Activated naive CD4-positive, alpha-beta T cell treated with anti-CD3 and anti-CD28 coated beads, Interleukin-2, amount 10 ng/mL, durations not matched to agents 7 days and 5 days (primary cell): Measurements from ENCODE around the gene KLRK1.
A peak's percentile ranks its signal among the peaks of the same experiment; 100 is the strongest.
"Not testable (repeated sequence)": the region's sequence is repeated elsewhere in the genome, so short reads cannot be mapped to it uniquely, and the experiment has no call there.

ENCODE experiments used
- CTCF ChIA-PET: fragments of 350-600 bp; sonication (Branson Sonifier 250); formaldehyde crosslinking; loops from one replicate; lab custom pipeline; 2021; ENCODE audit warnings: antibody characterized with exemption; lab: Charles Lee
- DNase-seq: peaks from one replicate; pipeline ENCODE4 v3.0.0-alpha.2; 2020
- H3K27ac Mint-ChIP-seq: one replicate; pipeline ENCODE4 v1.8.0; 2021; ENCODE audit warnings: mild to moderate bottlenecking, moderate library complexity, mixed read lengths
- H3K27me3 Mint-ChIP-seq: one replicate; pipeline ENCODE4 v1.8.0; 2021; ENCODE audit warnings: mild to moderate bottlenecking, mixed read lengths
- H3K36me3 Mint-ChIP-seq: one replicate; pipeline ENCODE4 v1.8.0; 2021; ENCODE audit warnings: mixed read lengths
- H3K4me1 Mint-ChIP-seq: one replicate; pipeline ENCODE4 v1.8.0; 2021; ENCODE audit warnings: mixed read lengths
- H3K4me3 Mint-ChIP-seq: one replicate; pipeline ENCODE4 v1.8.0; 2021; ENCODE audit warnings: mild to moderate bottlenecking, moderate library complexity, mixed read lengths
- H3K9me3 Mint-ChIP-seq: one replicate; pipeline ENCODE4 v1.8.0; 2021; ENCODE audit warnings: mixed read lengths

The KLRK1 gene

DNA sequence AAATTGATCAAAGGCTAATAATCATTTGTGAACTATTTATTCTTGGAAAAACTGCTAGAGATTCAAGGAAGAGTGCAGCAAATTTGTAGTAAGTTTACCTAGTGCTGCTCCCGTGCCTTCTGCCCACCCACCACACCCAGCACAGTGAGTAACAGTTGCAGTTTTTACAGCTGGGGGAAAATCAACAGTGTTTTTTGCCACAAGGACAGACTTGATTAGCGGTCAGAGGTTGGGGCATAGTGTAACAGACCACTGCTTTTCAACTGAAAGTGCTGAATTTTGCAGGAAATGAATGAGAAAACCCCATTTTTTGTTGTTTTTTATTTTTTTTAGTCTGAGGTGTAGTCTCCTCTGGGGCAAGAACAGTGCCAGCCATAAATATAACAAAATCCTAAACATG lies 7.5 kb upstream of the KLRK1 start:
- DNase-seq = no peak
- no peaks in the 10 kb centered on the region for H3K4me1 Mint-ChIP-seq
- no peak overlapping the region for H3K27ac Mint-ChIP-seq
- no peaks in the 10 kb centered on the region for H3K9me3 Mint-ChIP-seq
- H3K27me3 Mint-ChIP-seq = peaks cover 4% of the 10 kb centered on the region
- CTCF ChIA-PET = interaction anchor here (1.1 kb wide), 1 partner anchor 31 kb away, joined by 4 read pairs; no protein-coding TSS in a partner anchor
- H3K4me3 Mint-ChIP-seq = no peak overlapping the region
- H3K36me3 Mint-ChIP-seq = no peaks in the 10 kb centered on the region

DNA sequence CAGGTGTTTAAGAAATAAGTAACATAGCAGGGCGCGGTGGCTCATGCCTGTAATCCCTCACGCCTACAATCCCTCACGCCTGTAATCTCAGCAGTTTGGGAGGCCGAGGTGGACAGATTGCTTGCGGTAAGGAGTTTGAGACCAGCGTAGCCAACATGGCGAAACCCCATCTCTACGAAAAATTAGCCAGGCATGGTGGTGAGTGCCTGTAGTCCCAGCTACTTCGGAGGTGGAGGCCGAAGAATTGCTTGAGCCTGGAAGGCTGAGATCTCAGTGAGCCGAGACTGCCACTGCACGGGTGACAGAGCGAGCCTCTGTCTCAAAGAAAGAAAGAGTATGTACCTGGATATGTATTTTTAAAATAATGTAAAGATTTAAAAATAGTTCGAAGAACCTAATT lies 6.3 kb upstream of the KLRK1 start:
- H3K9me3 Mint-ChIP-seq, H3K27me3 Mint-ChIP-seq, H3K27ac Mint-ChIP-seq, H3K4me3 Mint-ChIP-seq, H3K4me1 Mint-ChIP-seq, CTCF ChIA-PET, DNase-seq, H3K36me3 Mint-ChIP-seq: not testable (repeated sequence)

GRCh38 chr12:10395390-10395998 lies 5.7 kb upstream of the KLRK1 start:
- DNase-seq = no peak
- Mint-ChIP-seq H3K27ac (no peak overlapping the region), H3K27me3 (peaks cover 4% of the 10 kb centered on the region), H3K36me3 (no peaks in the 10 kb centered on the region), H3K4me3 (no peak overlapping the region), H3K4me1 (no peaks in the 10 kb centered on the region), H3K9me3 (no peaks in the 10 kb centered on the region)
- CTCF ChIA-PET = no interaction called here

GRCh38 chr12:10394531-10395152 lies 4.8 kb upstream of the KLRK1 start:
- H3K4me3 Mint-ChIP-seq, H3K4me1 Mint-ChIP-seq, CTCF ChIA-PET, DNase-seq, H3K36me3 Mint-ChIP-seq, H3K27me3 Mint-ChIP-seq, H3K9me3 Mint-ChIP-seq: not testable (repeated sequence)
- peak overlapping the region; percentile 58 for H3K27ac Mint-ChIP-seq

- peaks cover 4% of the 10 kb centered on the region for H3K27me3 Mint-ChIP-seq
- H3K4me1 Mint-ChIP-seq = no peaks in the 10 kb centered on the region
- no peak overlapping the region for H3K27ac Mint-ChIP-seq
- no peak for DNase-seq
- H3K9me3 Mint-ChIP-seq = no peaks in the 10 kb centered on the region
- no peak overlapping the region for H3K4me3 Mint-ChIP-seq
- CTCF ChIA-PET = no interaction called here
- H3K36me3 Mint-ChIP-seq = no peaks in the 10 kb centered on the region
Observed at GRCh38 chr12:10393291-10393690, 3.5 kb upstream of the KLRK1 start.

- Mint-ChIP-seq H3K9me3 (no peaks in the 10 kb centered on the region), H3K27ac (no peak overlapping the region), H3K4me3 (no peak overlapping the region), H3K4me1 (no peaks in the 10 kb centered on the region), H3K36me3 (no peaks in the 10 kb centered on the region), H3K27me3 (peaks cover 2% of the 10 kb centered on the region)
- CTCF ChIA-PET = no interaction called here
- no peak for DNase-seq
Observed at GRCh38 chr12:10392394-10392930, 2.6 kb upstream of the KLRK1 start.

GRCh38 chr12:10390991-10391390 lies 1.1 kb upstream of the KLRK1 start:
- not testable (repeated sequence) for H3K36me3 Mint-ChIP-seq, H3K27me3 Mint-ChIP-seq, DNase-seq, H3K27ac Mint-ChIP-seq, H3K9me3 Mint-ChIP-seq, H3K4me3 Mint-ChIP-seq, H3K4me1 Mint-ChIP-seq
- CTCF ChIA-PET = interaction anchor here (1.7 kb wide), 1 partner anchor 25 kb away, joined by 4 read pairs; no protein-coding TSS in a partner anchor

DNA sequence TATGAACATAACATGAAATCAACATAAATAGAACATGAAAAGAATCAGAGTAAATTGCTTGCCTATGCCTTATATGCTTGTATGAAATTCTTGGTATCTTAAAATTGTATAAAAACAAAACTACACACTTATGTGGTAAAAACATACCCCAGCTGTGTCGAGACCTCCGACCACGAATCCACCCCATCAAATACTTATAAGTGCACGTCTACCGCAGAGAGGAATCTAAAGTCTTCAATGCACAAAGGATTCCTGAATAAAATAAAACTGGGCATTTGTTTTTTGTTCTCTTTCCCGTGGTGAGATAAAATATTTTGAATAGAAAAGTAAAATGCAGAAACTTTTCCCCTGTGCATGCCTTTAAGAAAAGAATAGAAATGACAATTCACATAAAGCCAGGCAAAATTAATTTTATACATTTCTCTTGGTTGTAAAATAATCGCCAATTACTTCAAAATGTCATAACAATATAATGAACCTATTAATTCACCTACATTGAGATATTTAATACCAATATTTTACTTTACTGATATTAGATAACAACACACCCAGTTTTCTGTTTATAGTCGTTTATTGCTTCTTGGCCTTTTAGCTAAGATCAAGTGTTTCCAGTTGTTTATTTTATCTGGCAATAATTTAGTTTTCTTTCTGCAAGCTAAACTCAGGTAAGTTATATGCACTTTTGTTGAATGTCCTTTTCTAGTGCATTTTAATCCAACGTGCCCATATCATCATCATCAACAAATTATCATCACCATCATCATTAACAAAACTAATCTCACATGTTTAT lies 1.0 kb downstream of the KLRK1 start:
- H3K4me1 Mint-ChIP-seq = no peaks in the 10 kb centered on the region
- no peaks in the 10 kb centered on the region for H3K36me3 Mint-ChIP-seq
- peaks cover 4% of the 10 kb centered on the region for H3K27me3 Mint-ChIP-seq
- H3K4me3 Mint-ChIP-seq = peak overlapping the region; percentile 1
- no peaks in the 10 kb centered on the region for H3K9me3 Mint-ChIP-seq
- peak overlapping the region; percentile 55 for H3K27ac Mint-ChIP-seq
- CTCF ChIA-PET = no interaction called here
- DNase-seq = no peak

DNA sequence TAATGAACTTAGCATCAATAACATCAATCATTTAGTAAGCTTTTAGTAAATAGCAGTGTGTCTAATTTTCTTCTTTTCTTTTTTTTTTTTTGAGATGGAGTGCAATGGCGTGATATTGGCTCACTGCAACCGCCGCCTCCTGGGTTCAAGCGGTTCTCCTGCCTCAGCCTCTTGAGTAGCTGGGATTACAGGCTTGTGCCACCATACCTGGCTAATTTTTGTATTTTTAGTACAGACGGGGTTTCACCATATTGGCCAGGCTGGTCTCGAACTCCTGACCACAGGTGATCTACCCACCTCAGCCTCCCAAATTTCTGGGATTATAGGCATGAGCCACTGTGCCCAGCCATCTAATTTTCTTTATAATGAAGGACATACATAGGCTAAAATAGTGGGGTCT lies 2.3 kb downstream of the KLRK1 start:
- H3K4me1 Mint-ChIP-seq, H3K9me3 Mint-ChIP-seq, H3K27ac Mint-ChIP-seq, H3K36me3 Mint-ChIP-seq, H3K4me3 Mint-ChIP-seq, DNase-seq, CTCF ChIA-PET, H3K27me3 Mint-ChIP-seq: not testable (repeated sequence)

GRCh38 chr12:10386857-10387256 lies 3.0 kb downstream of the KLRK1 start:
- DNase-seq = no peak

GRCh38 chr12:10385166-10385613 lies 4.7 kb downstream of the KLRK1 start:
- Mint-ChIP-seq H3K36me3 (no peaks in the 10 kb centered on the region), H3K9me3 (no peaks in the 10 kb centered on the region), H3K27me3 (peaks cover 14% of the 10 kb centered on the region), H3K4me1 (no peaks in the 10 kb centered on the region), H3K27ac (no peak overlapping the region), H3K4me3 (no peak overlapping the region)
- CTCF ChIA-PET = no interaction called here
- DNase-seq = no peak

More at GRCh38 chr12:10386857-10387256, 3.0 kb downstream of the KLRK1 start:
- CTCF ChIA-PET = no interaction called here
- Mint-ChIP-seq H3K4me3 (no peak overlapping the region), H3K27ac (no peak overlapping the region), H3K27me3 (peaks cover 6% of the 10 kb centered on the region), H3K9me3 (no peaks in the 10 kb centered on the region), H3K36me3 (no peaks in the 10 kb centered on the region), H3K4me1 (no peaks in the 10 kb centered on the region)

- Mint-ChIP-seq H3K27ac (no peak overlapping the region), H3K4me1 (no peaks in the 10 kb centered on the region), H3K9me3 (no peaks in the 10 kb centered on the region), H3K4me3 (no peak overlapping the region), H3K27me3 (peaks cover 14% of the 10 kb centered on the region), H3K36me3 (no peaks in the 10 kb centered on the region)
- CTCF ChIA-PET = no interaction called here
- DNase-seq = no peak
Observed at GRCh38 chr12:10384191-10384590, 5.7 kb downstream of the KLRK1 start.

DNA sequence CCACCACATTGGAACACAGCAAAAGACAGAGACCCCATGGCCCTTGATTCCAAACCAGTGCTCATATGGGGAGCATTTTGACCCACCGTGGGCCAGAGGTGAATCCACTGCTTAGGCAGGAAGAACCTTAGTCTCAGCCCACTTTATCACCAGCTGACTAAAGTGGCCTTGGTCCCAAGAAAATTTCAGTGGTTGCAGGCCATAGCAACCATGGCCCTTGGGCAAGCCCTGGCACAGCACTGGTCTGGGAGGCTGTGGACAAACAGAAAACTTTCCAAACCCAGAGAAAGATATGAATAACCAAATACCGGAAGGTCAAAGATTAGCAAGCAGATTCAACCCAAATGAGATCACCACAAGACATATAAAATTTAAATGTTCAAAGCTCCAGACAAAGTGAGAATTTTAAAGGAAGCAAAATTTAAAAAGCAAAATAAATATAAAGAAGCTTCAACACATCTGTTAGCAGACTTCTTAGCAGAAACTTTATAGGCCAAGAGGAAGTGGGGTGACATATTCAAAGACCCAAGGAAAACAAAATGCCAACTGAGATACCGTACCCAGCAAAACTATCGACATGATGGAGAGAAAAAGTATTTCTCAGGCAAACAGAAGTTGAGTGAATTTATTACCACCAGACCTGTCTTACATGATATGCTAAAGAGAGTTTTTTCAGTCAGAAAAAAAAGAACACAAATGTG lies 7.8 kb downstream of the KLRK1 start:
- Mint-ChIP-seq H3K4me1 (no peaks in the 10 kb centered on the region), H3K4me3 (no peak overlapping the region), H3K27me3 (peaks cover 11% of the 10 kb centered on the region), H3K36me3 (no peaks in the 10 kb centered on the region), H3K9me3 (no peaks in the 10 kb centered on the region), H3K27ac (no peak overlapping the region)
- CTCF ChIA-PET = no interaction called here
- DNase-seq = no peak

GRCh38 chr12:10378737-10379136 lies 11.1 kb downstream of the KLRK1 start:
- DNase-seq, H3K27ac Mint-ChIP-seq, H3K4me3 Mint-ChIP-seq, H3K36me3 Mint-ChIP-seq, CTCF ChIA-PET, H3K4me1 Mint-ChIP-seq, H3K9me3 Mint-ChIP-seq: not testable (repeated sequence)
- peaks cover 16% of the 10 kb centered on the region for H3K27me3 Mint-ChIP-seq
